HepG2 (cell line): ENCODE measurements around the gene RHBDD1. TPM values are rescaled to one million over a fixed set of nuclear protein-coding genes. Genes with fewer than 3 reads are reported as not detected.

Source experiments
- BATF2 ChIP-seq: sonication (generic); formaldehyde crosslinking; IDR thresholded peaks from 2 replicates; pipeline ENCODE4 v1.8.0; 2022; ENCODE audit warnings: mild to moderate bottlenecking, missing genetic modification reagents, moderate library complexity
- BRD4 ChIP-seq: sonication (generic); formaldehyde crosslinking; IDR thresholded peaks from 2 replicates; pipeline ENCODE4 v1.4.0; 2020; ENCODE audit warnings: missing genetic modification reagents
- ELF3 ChIP-seq: IDR thresholded peaks from 2 replicates; pipeline ENCODE4 v1.6.1; 2016; ENCODE audit warnings: missing genetic modification reagents, missing compliant biosample characterization
- EP300 ChIP-seq, 3 experiments: sonication (generic) in 1 of 3; formaldehyde crosslinking in 1 of 3; IDR thresholded peaks; 2 replicates each; pipeline versions ENCODE4 v1.5.1 to v1.6.1; 2011 to 2020; ENCODE audit warnings: low read depth in 2 of 3, low read length in 2 of 3, borderline replicate concordance in 1 of 3, improper control_type of control experiment in 1 of 3, mild to moderate bottlenecking in 1 of 3, missing genetic modification reagents in 1 of 3, moderate library complexity in 1 of 3
- FOXC1 ChIP-seq: sonication (generic); formaldehyde crosslinking; IDR thresholded peaks from 2 replicates; pipeline ENCODE4 v1.8.0; 2022; ENCODE audit warnings: mild to moderate bottlenecking, missing genetic modification reagents, borderline replicate concordance
- GRHL1 ChIP-seq: sonication (generic); formaldehyde crosslinking; conservative IDR thresholded peaks from 2 replicates; pipeline ENCODE4 v1.8.0; 2022; ENCODE audit warnings: missing genetic modification reagents
- MEF2D ChIP-seq: sonication (generic); formaldehyde crosslinking; IDR thresholded peaks from 2 replicates; pipeline ENCODE4 v1.5.1; 2020; ENCODE audit warnings: mild to moderate bottlenecking, missing genetic modification reagents
- MIXL1 ChIP-seq: IDR thresholded peaks from 2 replicates; pipeline ENCODE4 v1.6.1; 2016
- NFATC3 ChIP-seq: sonication (generic); formaldehyde crosslinking; IDR thresholded peaks from 2 replicates; pipeline ENCODE4 v1.5.1; 2020; ENCODE audit warnings: mild to moderate bottlenecking, missing genetic modification reagents
- NPAS2 ChIP-seq: sonication (generic); formaldehyde crosslinking; IDR thresholded peaks from 2 replicates; pipeline ENCODE4 v1.8.0; 2022; ENCODE audit warnings: mild to moderate bottlenecking, missing genetic modification reagents, borderline replicate concordance
- PCBP1 ChIP-seq: fragments of 200-400 bp; formaldehyde crosslinking; IDR thresholded peaks from 2 replicates; pipeline ENCODE4 v1.6.1; 2017; ENCODE audit warnings: mild to moderate bottlenecking, low read depth, low read length, borderline replicate concordance
- SATB2 ChIP-seq: sonication (generic); formaldehyde crosslinking; IDR thresholded peaks from 2 replicates; pipeline ENCODE4 v1.5.0; 2020; ENCODE audit warnings: missing genetic modification reagents
- ZNF12 ChIP-seq: sonication (generic); formaldehyde crosslinking; IDR thresholded peaks from 2 replicates; pipeline ENCODE4 v1.5.0; 2020; ENCODE audit warnings: missing genetic modification reagents
- ZNF17 ChIP-seq: sonication (generic); formaldehyde crosslinking; IDR thresholded peaks from 2 replicates; pipeline ENCODE4 v1.5.0; 2020; ENCODE audit warnings: mild to moderate bottlenecking, missing genetic modification reagents
- ZNF232 ChIP-seq: sonication (generic); formaldehyde crosslinking; IDR thresholded peaks from 2 replicates; pipeline ENCODE4 v1.4.0; 2020; ENCODE audit warnings: missing genetic modification reagents, borderline replicate concordance
- polyA plus RNA-seq, 8 experiments: library from polyadenylated mRNA; depleted of rRNA in 3 of 8; stranded (reverse) in 7 of 8; unstranded in 1 of 8; fragments of >200 nt; fragmentation: Illumina TruSeq in 4 of 8; extraction: Trizol in 4 of 8; gene quantifications; 2 replicates each; pipeline versions ENCODE4 v1.2.1 to v1.2.3, GENCODE V29; 2011 to 2016; ENCODE audit warnings: low read depth in 4 of 8, missing spikeins in 1 of 8, mixed read lengths in 1 of 8; ENCODE audit not compliant: insufficient read depth in 1 of 8
- total RNA-seq, 5 experiments: library from RNA; depleted of rRNA; stranded (reverse); fragments of >200 nt; fragmentation: Illumina TruSeq; extraction: Trizol; gene quantifications; 2 replicates each; pipeline ENCODE4 v1.2.3, GENCODE V29; 2016; ENCODE audit warnings: low read depth in 1 of 5
- TF ChIP-seq, protein P1 (sequence below): sonication (generic); formaldehyde crosslinking; conservative IDR thresholded peaks from 2 replicates; pipeline ENCODE4 v1.4.0; 2020; ENCODE audit warnings: missing genetic modification reagents
- TF ChIP-seq, protein P2 (sequence below): IDR thresholded peaks from 2 replicates; pipeline ENCODE4 v1.6.1; 2012; ENCODE audit warnings: low read depth, low read length, improper control_type of control experiment
- TF ChIP-seq, protein P3 (sequence below): sonication (generic); formaldehyde crosslinking; conservative IDR thresholded peaks from 2 replicates; pipeline ENCODE4 v1.8.1; 2023; ENCODE audit warnings: missing genetic modification reagents
- TF ChIP-seq, protein P4 (sequence below): sonication (generic); formaldehyde crosslinking; IDR thresholded peaks from 2 replicates; pipeline ENCODE4 v1.5.0; 2020; ENCODE audit warnings: mild to moderate bottlenecking, missing genetic modification reagents, moderate library complexity

RHBDD1 gene
- total and polyA plus RNA-seq, 2 of the 13 experiments (the other 11 are each of a cell fraction or from before 2014, with no cell fraction given): 8.2 to 9.5 TPM

- TF ChIP-seq, protein P1, sequence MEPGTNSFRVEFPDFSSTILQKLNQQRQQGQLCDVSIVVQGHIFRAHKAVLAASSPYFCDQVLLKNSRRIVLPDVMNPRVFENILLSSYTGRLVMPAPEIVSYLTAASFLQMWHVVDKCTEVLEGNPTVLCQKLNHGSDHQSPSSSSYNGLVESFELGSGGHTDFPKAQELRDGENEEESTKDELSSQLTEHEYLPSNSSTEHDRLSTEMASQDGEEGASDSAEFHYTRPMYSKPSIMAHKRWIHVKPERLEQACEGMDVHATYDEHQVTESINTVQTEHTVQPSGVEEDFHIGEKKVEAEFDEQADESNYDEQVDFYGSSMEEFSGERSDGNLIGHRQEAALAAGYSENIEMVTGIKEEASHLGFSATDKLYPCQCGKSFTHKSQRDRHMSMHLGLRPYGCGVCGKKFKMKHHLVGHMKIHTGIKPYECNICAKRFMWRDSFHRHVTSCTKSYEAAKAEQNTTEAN (CRISPR knock-in tag): no peak
- TF ChIP-seq MIXL1 (no peak), ZNF12 (CRISPR knock-in tag) (no peak; the same call in 1 of the 2 replicates), ZNF17 (CRISPR knock-in tag) (no peak), GRHL1 (CRISPR knock-in tag) (no peak), PCBP1 (no peak), NPAS2 (CRISPR knock-in tag) (no peak), BRD4 (CRISPR knock-in tag) (no peak; the same call in 1 of the 2 replicates), SATB2 (CRISPR knock-in tag) (0 out of 2 replicates have a peak, but pooled peaks have one; percentile 30), MEF2D (CRISPR knock-in tag) (0 out of 2 replicates have a peak, but pooled peaks have one; percentile 20), ELF3 (peak; percentile 65), BATF2 (CRISPR knock-in tag) (peak; percentile 55; the same call in 1 of the 2 replicates), FOXC1 (CRISPR knock-in tag) (0 out of 2 replicates have a peak, but pooled peaks have one; percentile 80), ZNF232 (no peak), EP300 (IDR thresholded peaks at IDR 0.05; ENCODE audit: low read depth in 2 of 2, low read length in 2 of 2) (no peak), EP300 (CRISPR knock-in tag; IDR thresholded peaks at IDR 0.05; ENCODE audit: borderline replicate concordance) (no peak), NFATC3 (CRISPR knock-in tag) (peak; percentile 73; the same call in 1 of the 2 replicates)
- TF ChIP-seq, protein P2, sequence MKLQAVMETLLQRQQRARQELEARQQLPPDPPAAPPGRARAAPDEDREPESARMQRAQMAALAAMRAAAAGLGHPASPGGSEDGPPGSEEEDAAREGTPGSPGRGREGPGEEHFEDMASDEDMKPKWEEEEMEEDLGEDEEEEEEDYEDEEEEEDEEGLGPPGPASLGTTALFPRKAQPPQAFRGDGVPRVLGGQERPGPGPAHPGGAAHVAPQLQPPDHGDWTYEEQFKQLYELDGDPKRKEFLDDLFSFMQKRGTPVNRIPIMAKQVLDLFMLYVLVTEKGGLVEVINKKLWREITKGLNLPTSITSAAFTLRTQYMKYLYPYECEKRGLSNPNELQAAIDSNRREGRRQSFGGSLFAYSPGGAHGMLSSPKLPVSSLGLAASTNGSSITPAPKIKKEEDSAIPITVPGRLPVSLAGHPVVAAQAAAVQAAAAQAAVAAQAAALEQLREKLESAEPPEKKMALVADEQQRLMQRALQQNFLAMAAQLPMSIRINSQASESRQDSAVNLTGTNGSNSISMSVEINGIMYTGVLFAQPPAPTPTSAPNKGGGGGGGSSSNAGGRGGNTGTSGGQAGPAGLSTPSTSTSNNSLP: no peak
- TF ChIP-seq, protein P3, sequence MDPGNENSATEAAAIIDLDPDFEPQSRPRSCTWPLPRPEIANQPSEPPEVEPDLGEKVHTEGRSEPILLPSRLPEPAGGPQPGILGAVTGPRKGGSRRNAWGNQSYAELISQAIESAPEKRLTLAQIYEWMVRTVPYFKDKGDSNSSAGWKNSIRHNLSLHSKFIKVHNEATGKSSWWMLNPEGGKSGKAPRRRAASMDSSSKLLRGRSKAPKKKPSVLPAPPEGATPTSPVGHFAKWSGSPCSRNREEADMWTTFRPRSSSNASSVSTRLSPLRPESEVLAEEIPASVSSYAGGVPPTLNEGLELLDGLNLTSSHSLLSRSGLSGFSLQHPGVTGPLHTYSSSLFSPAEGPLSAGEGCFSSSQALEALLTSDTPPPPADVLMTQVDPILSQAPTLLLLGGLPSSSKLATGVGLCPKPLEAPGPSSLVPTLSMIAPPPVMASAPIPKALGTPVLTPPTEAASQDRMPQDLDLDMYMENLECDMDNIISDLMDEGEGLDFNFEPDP (CRISPR knock-in tag): peak; percentile 62; the same call in 1 of the 2 replicates
- TF ChIP-seq, protein P4, sequence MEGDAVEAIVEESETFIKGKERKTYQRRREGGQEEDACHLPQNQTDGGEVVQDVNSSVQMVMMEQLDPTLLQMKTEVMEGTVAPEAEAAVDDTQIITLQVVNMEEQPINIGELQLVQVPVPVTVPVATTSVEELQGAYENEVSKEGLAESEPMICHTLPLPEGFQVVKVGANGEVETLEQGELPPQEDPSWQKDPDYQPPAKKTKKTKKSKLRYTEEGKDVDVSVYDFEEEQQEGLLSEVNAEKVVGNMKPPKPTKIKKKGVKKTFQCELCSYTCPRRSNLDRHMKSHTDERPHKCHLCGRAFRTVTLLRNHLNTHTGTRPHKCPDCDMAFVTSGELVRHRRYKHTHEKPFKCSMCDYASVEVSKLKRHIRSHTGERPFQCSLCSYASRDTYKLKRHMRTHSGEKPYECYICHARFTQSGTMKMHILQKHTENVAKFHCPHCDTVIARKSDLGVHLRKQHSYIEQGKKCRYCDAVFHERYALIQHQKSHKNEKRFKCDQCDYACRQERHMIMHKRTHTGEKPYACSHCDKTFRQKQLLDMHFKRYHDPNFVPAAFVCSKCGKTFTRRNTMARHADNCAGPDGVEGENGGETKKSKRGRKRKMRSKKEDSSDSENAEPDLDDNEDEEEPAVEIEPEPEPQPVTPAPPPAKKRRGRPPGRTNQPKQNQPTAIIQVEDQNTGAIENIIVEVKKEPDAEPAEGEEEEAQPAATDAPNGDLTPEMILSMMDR (CRISPR knock-in tag): no peak
These were observed at the start of gene RHBDD1 (continued) for GRCh38 chr2:226835796-226836547.
